WTC11 (cell line): ENCODE results near the gene CLUH.

Experiments
- ATF6 ChIP-seq: sonication (generic); formaldehyde crosslinking; IDR thresholded peaks from 2 replicates; pipeline ENCODE4 v1.8.1; 2023; ENCODE audit warnings: mild to moderate bottlenecking, missing genetic modification reagents
- CTCF ChIP-seq: fragments of 200-600 bp; IDR thresholded peaks from 2 replicates; pipeline ENCODE4 v1.8.0; 2022; ENCODE audit warnings: antibody characterized with exemption
- E2F4 ChIP-seq: sonication (generic); formaldehyde crosslinking; IDR thresholded peaks from 2 replicates; pipeline ENCODE4 v1.8.1; 2022; ENCODE audit warnings: low read depth, mild to moderate bottlenecking, moderate library complexity, missing genetic modification reagents, borderline replicate concordance
- ERG ChIP-seq: fragments of 250-450 bp; sonication (Bioruptor Pico); IDR thresholded peaks from 2 replicates; pipeline ENCODE4 v1.8.0; 2021; ENCODE audit warnings: mild to moderate bottlenecking
- ZNF121 ChIP-seq: sonication (generic); formaldehyde crosslinking; IDR thresholded peaks from 2 replicates; pipeline ENCODE4 v1.8.0; 2023; ENCODE audit warnings: missing genetic modification reagents

GRCh38 chr17:2718150-2718938, 6.8 kb upstream of the CLUH start:
- TF ChIP-seq ATF6 (CRISPR knock-in tag) (no peak), CTCF (no peak), ZNF121 (CRISPR knock-in tag) (no peak), ERG (CRISPR knock-in tag) (no peak), E2F4 (CRISPR knock-in tag) (no peak)
